NCI-H1436 (cell line): ENCODE data around the gene KHNYN.
"Not testable (repeated sequence)": the region's sequence is repeated elsewhere in the genome, so short reads cannot be mapped to it uniquely, and the experiment has no call there.

Experiments
- DNase-seq: peaks from one replicate; lab custom pipeline; 2025; lab: John Stamatoyannopoulos, UW

The KHNYN gene

DNA sequence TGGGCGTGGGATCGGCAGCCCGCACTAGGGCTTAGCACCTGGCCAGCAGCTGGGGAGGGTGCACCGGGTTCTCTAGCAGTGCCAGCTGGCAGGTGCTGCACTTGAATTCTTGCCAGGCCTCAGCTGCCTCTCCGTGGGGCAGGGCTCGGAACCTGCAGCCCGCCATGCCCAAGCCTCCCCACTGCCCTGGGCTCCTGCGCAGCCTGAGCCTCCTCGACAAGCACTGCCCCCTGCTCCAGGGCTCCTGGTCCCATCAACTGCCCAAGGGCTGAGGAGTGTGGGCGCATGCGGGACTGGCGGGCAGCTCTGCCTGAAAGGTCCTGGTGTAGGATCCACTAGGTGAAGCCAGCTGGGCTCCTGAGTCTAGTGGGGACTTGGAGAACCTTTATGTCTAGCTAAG lies 43.5 kb downstream of the KHNYN start:
- no peak for DNase-seq

GRCh38 chr14:24475261-24475660 lies 45.5 kb downstream of the KHNYN start:
- DNase-seq: no peak

DNA sequence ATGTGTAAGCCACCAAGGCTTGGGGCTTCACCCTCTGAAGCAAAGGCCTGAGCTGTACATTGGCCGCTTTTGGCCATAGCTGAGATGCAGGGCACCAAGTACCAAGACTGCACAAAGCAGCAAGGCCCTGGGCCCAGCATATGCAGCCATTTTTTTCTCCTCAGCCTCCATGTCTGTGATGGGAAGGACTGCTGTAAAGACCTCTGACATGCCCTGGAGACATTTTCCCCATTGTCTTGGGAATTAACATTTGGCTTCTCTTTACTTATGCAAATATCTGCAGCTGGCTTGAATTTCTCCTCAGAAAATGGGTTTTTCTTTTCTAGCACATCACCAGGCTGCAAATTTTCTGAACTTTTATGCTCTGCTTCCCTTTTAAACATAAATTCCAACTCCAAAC lies 50.2 kb downstream of the KHNYN start:
- not testable (repeated sequence) for DNase-seq

- peak; percentile 19 for DNase-seq
Measured at GRCh38 chr14:24481622-24482324, 52.0 kb downstream of the KHNYN start.

DNA sequence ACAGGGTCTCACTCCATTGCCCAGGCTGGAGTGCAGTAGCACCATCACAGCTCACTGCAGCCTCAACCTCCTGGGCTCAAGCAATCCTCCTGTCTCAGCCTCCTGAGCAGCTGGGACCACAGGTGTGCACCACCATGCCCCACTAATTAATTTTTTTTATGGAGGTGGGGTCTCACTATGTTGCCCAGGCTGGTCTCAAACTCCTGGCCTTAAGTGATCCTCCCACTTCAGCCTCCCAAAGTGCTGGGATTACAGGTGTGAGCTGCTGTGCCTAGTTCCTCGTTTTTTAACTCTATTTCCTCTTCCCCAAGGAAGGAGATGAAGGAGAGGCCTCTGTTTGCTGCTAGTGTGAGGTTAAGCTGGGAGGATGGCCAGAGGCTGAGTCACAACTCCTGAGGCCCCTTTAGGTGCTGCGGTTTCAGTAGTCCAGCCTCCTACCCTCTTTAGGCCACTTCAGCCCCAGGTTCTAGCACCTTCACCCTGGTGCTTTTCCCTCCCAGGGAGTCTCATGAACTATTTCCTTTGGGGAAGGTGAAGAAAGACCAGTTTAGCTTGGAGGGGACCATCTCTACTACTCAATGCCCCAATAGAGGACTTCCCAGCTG lies 53.0 kb downstream of the KHNYN start:
- DNase-seq: not testable (repeated sequence)

- no peak for DNase-seq
Measured at GRCh38 chr14:24483604-24484252, 54.0 kb downstream of the KHNYN start.
